Measurements from ENCODE around the gene NSFL1C. TPM values are rescaled to one million over a fixed set of nuclear protein-coding genes. Genes with fewer than 3 reads are reported as not detected.
"Not testable (repeated sequence)": the region's sequence is repeated elsewhere in the genome, so short reads cannot be mapped to it uniquely, and the experiment has no call there.

The NSFL1C gene
- total and polyA plus RNA-seq, 8 donors = 60.5 to 96.9 (median 92.9) TPM

- peaks cover 0 to 10% of the 10 kb centered on the region in 2 donors for H3K27me3 ChIP-seq
- H3K9me3 ChIP-seq = no peaks in the 10 kb centered on the region
- no peaks in the 10 kb centered on the region for H3K36me3 ChIP-seq
- no peak overlapping the region for H3K4me3 ChIP-seq
- ATAC-seq (no peak), DNase-seq (no peak)
- peaks cover 0 to 14% of the 10 kb centered on the region in 2 donors for H3K4me1 ChIP-seq
- intact Hi-C loops (cut with DNase I) = no loop called here
- no peak for TF ChIP-seq CTCF (IDR thresholded peaks at IDR 0.05)
- no peak overlapping the region for H3K27ac ChIP-seq
Measured at GRCh38 chr20:1401451-1401907, 65.2 kb downstream of the NSFL1C start.

GRCh38 chr20:1399678-1400366, 66.8 kb downstream of the NSFL1C start:
- DNase-seq; H3K9me3 ChIP-seq; intact Hi-C loops (cut with DNase I); H3K36me3 ChIP-seq; ATAC-seq; H3K4me3 ChIP-seq; H3K27ac ChIP-seq: not testable (repeated sequence)
- Histone ChIP-seq H3K4me1 (peaks cover 0 to 29% of the 10 kb centered on the region in 2 donors), H3K27me3 (peaks cover 0 to 17% of the 10 kb centered on the region in 2 donors)

- Histone ChIP-seq H3K27me3 (peaks cover 0 to 17% of the 10 kb centered on the region in 2 donors), H3K4me1 (peaks cover 0 to 45% of the 10 kb centered on the region in 2 donors)
- H3K9me3 ChIP-seq; intact Hi-C loops (cut with DNase I); H3K36me3 ChIP-seq; H3K4me3 ChIP-seq; ATAC-seq; DNase-seq; H3K27ac ChIP-seq: not testable (repeated sequence)
Measured at GRCh38 chr20:1398185-1398584, 68.5 kb downstream of the NSFL1C start.

GRCh38 chr20:1397710-1398109, 68.9 kb downstream of the NSFL1C start:
- intact Hi-C loops (cut with DNase I) = no loop called here
- DNase-seq (no peak), ATAC-seq (no peak)
- peak overlapping the region in 1 of 2 donors; percentile 89 for H3K27ac ChIP-seq
- H3K4me3 ChIP-seq = no peak overlapping the region
- H3K9me3 ChIP-seq = no peaks in the 10 kb centered on the region
- peaks cover 0 to 45% of the 10 kb centered on the region in 2 donors for H3K4me1 ChIP-seq
- H3K27me3 ChIP-seq = peaks cover 0 to 17% of the 10 kb centered on the region in 2 donors
- peak in 1 of 2 donors; percentile 19 for TF ChIP-seq CTCF (IDR thresholded peaks at IDR 0.05)
- H3K36me3 ChIP-seq = no peaks in the 10 kb centered on the region

GRCh38 chr20:1396702-1397101, 69.9 kb downstream of the NSFL1C start:
- peaks cover 0 to 49% of the 10 kb centered on the region in 2 donors for H3K4me1 ChIP-seq
- no peak for ATAC-seq
- DNase-seq = no peak
- H3K36me3 ChIP-seq = no peaks in the 10 kb centered on the region
- no peak overlapping the region for H3K4me3 ChIP-seq
- peak overlapping the region in 1 of 2 donors; percentile 89 for H3K27ac ChIP-seq
- peaks cover 0 to 17% of the 10 kb centered on the region in 2 donors for H3K27me3 ChIP-seq
- TF ChIP-seq CTCF (IDR thresholded peaks at IDR 0.05) = no peak
- intact Hi-C loops (cut with DNase I) = no loop called here
- no peaks in the 10 kb centered on the region for H3K9me3 ChIP-seq

GRCh38 chr20:1396264-1396663, 70.4 kb downstream of the NSFL1C start:
- DNase-seq (no peak), ATAC-seq (no peak)
- no peaks in the 10 kb centered on the region for H3K36me3 ChIP-seq
- H3K9me3 ChIP-seq = no peaks in the 10 kb centered on the region
- H3K27ac ChIP-seq = peak overlapping the region in 1 of 2 donors; percentile 89
- no peak overlapping the region for H3K4me3 ChIP-seq
- H3K27me3 ChIP-seq = peaks cover 0 to 17% of the 10 kb centered on the region in 2 donors
- peaks cover 0 to 53% of the 10 kb centered on the region in 2 donors for H3K4me1 ChIP-seq
- intact Hi-C loops (cut with DNase I) = no loop called here
- TF ChIP-seq CTCF (IDR thresholded peaks at IDR 0.05) = no peak
